Panc1 (cell line): ENCODE results near the gene ZNF526.

Experiments used
- SIN3A ChIP-seq: IDR thresholded peaks from 2 replicates; pipeline ENCODE4 v1.6.1; 2012; ENCODE audit warnings: low read depth, mild to moderate bottlenecking, low read length, moderate library complexity, borderline replicate concordance; ENCODE audit not compliant: insufficient read depth
- TF ChIP-seq, protein P1 (sequence below): fragments of 450-650 bp; IDR thresholded peaks from 2 replicates; pipeline ENCODE4 v1.5.1; 2017; ENCODE audit warnings: mild to moderate bottlenecking

DNA sequence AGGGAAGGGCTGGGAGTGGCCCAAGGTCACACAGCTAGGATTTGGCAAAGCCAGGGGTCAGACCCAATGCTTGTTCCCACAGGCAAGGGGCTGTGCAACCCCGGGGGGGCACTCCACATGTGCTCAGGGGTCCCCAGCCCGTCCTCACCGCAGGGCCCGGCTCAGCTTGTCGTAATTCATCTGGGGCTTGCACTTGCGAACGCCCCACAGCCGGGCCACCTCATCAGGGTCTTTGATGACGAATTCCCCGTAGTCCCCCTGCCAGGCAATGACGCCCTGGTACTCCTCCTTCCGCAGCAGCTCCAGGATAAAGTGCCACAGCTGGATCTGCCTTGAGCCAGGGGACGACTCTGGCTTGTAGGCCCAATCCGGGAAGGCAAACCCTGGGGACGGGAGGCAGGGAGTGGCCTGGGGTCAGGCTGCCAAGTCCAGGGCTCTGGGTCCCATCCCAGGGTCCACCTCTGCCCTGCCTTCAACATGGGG lies 30.1 kb downstream of the ZNF526 start:
- TF ChIP-seq, protein P1, sequence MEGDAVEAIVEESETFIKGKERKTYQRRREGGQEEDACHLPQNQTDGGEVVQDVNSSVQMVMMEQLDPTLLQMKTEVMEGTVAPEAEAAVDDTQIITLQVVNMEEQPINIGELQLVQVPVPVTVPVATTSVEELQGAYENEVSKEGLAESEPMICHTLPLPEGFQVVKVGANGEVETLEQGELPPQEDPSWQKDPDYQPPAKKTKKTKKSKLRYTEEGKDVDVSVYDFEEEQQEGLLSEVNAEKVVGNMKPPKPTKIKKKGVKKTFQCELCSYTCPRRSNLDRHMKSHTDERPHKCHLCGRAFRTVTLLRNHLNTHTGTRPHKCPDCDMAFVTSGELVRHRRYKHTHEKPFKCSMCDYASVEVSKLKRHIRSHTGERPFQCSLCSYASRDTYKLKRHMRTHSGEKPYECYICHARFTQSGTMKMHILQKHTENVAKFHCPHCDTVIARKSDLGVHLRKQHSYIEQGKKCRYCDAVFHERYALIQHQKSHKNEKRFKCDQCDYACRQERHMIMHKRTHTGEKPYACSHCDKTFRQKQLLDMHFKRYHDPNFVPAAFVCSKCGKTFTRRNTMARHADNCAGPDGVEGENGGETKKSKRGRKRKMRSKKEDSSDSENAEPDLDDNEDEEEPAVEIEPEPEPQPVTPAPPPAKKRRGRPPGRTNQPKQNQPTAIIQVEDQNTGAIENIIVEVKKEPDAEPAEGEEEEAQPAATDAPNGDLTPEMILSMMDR: no peak
- no peak for TF ChIP-seq SIN3A
